ENCODE data around the gene PRRX1. TPM values are rescaled to one million over a fixed set of nuclear protein-coding genes. Genes with fewer than 3 reads are reported as not detected.
A peak's percentile ranks its signal among the peaks of the same experiment; 100 is the strongest.

The PRRX1 gene
- total RNA-seq, 1 experiment from 2014 or later: 4.5 TPM

DNA sequence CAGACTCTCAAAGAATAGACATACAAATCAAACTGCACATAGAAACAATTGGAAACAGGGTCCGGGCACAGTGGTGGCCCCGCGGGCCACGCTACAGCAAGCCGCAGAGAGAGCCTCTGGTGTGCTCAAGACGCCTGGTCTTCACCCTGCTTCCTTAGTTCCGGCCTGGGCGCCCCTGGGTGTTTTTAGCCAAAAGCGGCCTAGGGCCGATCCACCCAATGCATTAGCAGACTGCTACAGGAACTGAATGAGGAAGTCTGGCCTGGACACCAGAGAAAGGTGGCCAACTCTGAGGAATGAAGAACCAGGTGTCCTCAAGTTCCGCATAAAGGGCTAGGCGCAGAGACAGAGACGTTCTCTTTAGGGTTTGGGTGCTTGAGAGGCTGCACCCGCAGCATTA lies 1.7 kb downstream of the PRRX1 start:
- H3K27ac ChIP-seq (ENCODE audit: low read depth, low read length, poor library complexity, severe bottlenecking): no peak overlapping the region
- intact Hi-C loops (cut with micrococcal nuclease; ENCODE audit: unreplicated experiment): loop anchor here (2.0 kb wide), 1 partner anchor 171 kb away; no protein-coding TSS in a partner anchor
- CTCF ChIA-PET: no interaction called here
- POLR2A ChIA-PET (ENCODE audit: low non-redundant PET): no interaction called here
- H3K27me3 ChIP-seq (replicated peaks; ENCODE audit: insufficient read depth, low read depth, low read length, poor library complexity): peaks cover 80% of the 10 kb centered on the region
- DNase-seq (ENCODE audit: low spot score): no peak
- TF ChIP-seq EZH2 (IDR thresholded peaks at IDR 0.05; ENCODE audit: borderline replicate concordance, low read depth, low read length, poor library complexity, severe bottlenecking) (no peak), CTCF (conservative IDR thresholded peaks at IDR 0.05; ENCODE audit: low read depth, low read length) (no peak)
- BruUV-seq (replicated peaks): no TSS peak
- no peaks in the 10 kb centered on the region for H3K9me3 ChIP-seq (ENCODE audit: low read depth, low read length, poor library complexity, severe bottlenecking)
- peaks cover 15% of the 10 kb centered on the region for H3K4me1 ChIP-seq (ENCODE audit: insufficient read depth, low read length, poor library complexity, severe bottlenecking)
- H3K4me3 ChIP-seq (ENCODE audit: low read depth, low read length, poor library complexity, severe bottlenecking): no peak overlapping the region
- H3K36me3 ChIP-seq (ENCODE audit: insufficient read depth, low read length, poor library complexity, severe bottlenecking): no peaks in the 10 kb centered on the region

DNA sequence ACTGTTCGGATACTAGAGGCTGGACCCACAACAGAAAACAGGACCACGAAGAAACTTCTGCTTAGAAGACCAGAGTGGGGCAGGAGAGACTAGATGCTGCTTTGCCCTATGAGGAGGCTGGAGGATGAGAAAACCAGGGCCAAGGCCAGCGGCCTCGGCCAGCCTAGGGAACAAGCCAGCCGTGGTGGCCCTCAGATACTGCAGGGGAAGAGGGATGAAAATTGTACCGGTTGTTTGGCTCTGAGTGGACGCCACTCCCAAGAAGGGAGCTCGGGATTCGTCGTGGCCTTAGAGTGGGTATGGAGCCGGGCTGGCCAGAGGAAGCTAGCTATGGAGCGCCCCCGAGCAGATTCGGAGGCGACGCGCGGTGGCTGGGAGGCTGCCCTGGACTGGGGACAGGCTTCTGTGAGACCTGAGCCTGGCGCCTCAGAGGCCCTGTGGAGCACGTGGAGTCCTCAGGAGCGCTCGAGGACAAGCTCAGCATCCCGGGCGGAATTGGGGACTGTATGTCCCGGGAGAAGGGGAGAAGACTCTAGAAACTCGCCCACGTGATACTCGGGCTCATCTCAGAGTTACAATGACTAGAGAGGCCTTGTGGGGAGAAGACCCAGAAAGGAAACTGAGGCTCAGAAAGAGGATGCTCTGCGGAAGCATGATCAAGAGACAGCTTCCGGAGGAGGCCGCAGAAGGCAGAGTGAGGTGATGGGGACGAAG lies 2.8 kb downstream of the PRRX1 start:
- H3K9me3 ChIP-seq (ENCODE audit: low read depth, low read length, poor library complexity, severe bottlenecking): no peaks in the 10 kb centered on the region
- TF ChIP-seq CTCF (conservative IDR thresholded peaks at IDR 0.05; ENCODE audit: low read depth, low read length) (no peak), EZH2 (IDR thresholded peaks at IDR 0.05; ENCODE audit: borderline replicate concordance, low read depth, low read length, poor library complexity, severe bottlenecking) (no peak)
- ChIA-PET POLR2A (ENCODE audit: low non-redundant PET) (no interaction called here), CTCF (no interaction called here)
- H3K27ac ChIP-seq (ENCODE audit: low read depth, low read length, poor library complexity, severe bottlenecking): no peak overlapping the region
- no TSS peak for BruUV-seq (replicated peaks)
- peaks cover 15% of the 10 kb centered on the region for H3K4me1 ChIP-seq (ENCODE audit: insufficient read depth, low read length, poor library complexity, severe bottlenecking)
- H3K4me3 ChIP-seq (ENCODE audit: low read depth, low read length, poor library complexity, severe bottlenecking): no peak overlapping the region
- no peak for DNase-seq (ENCODE audit: low spot score)
- peaks cover 72% of the 10 kb centered on the region for H3K27me3 ChIP-seq (replicated peaks; ENCODE audit: insufficient read depth, low read depth, low read length, poor library complexity)
- intact Hi-C loops (cut with micrococcal nuclease; ENCODE audit: unreplicated experiment): no loop called here
- no peaks in the 10 kb centered on the region for H3K36me3 ChIP-seq (ENCODE audit: insufficient read depth, low read length, poor library complexity, severe bottlenecking)

DNA sequence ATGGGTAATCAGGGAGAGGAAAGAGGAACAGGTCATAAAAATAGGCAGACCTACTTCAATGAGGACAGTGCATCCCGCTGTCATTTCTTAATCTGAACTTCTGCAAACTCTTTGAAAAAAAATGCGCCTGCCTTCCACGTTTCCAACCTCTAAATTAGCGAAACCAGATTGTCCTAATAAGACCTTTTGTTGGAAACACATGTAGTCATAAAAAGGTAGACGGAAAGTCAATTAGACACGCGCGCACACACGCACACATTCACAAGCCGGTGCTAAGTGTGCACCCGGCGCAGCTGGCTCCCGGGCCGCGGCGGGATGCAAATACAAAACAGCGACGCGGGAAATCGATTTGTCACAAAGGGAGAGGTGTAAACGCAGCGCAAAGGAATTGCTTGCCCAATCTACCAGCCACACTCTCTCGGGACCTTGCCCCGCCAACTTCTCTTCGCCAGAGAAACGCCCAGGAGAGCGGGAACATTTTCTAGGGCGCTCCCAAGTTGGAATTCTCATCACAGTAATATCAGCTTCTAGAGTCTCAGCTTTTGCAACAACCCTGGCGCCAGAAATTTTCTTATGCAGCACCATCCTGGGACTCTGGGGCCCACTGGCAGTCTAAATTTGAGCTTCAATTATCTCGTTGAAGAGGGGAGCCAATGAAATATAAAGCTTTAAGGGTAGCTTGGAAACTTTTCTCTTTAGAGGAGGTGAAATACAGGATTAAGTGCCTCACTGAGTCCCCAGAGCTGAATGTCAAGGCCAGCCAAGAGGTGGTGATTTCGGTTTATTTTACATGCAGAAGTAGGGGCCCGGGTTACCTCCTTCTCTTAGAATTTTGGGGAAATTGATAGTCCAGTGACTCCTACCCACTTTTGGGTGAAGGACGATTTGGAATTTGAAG lies 4.5 kb downstream of the PRRX1 start:
- Histone ChIP-seq H3K4me1 (ENCODE audit: insufficient read depth, low read length, poor library complexity, severe bottlenecking) (peaks cover 5% of the 10 kb centered on the region), H3K27ac (ENCODE audit: low read depth, low read length, poor library complexity, severe bottlenecking) (no peak overlapping the region), H3K9me3 (ENCODE audit: low read depth, low read length, poor library complexity, severe bottlenecking) (no peaks in the 10 kb centered on the region), H3K27me3 (replicated peaks; ENCODE audit: insufficient read depth, low read depth, low read length, poor library complexity) (peaks cover 65% of the 10 kb centered on the region), H3K36me3 (ENCODE audit: insufficient read depth, low read length, poor library complexity, severe bottlenecking) (no peaks in the 10 kb centered on the region), H3K4me3 (ENCODE audit: low read depth, low read length, poor library complexity, severe bottlenecking) (peak overlapping the region; percentile 18)
- ChIA-PET CTCF (no interaction called here), POLR2A (ENCODE audit: low non-redundant PET) (no interaction called here)
- peak; percentile 56 for DNase-seq (ENCODE audit: low spot score)
- BruUV-seq (replicated peaks): no TSS peak
- TF ChIP-seq EZH2 (IDR thresholded peaks at IDR 0.05; ENCODE audit: borderline replicate concordance, low read depth, low read length, poor library complexity, severe bottlenecking) (peak; percentile 51), CTCF (conservative IDR thresholded peaks at IDR 0.05; ENCODE audit: low read depth, low read length) (no peak)
- intact Hi-C loops (cut with micrococcal nuclease; ENCODE audit: unreplicated experiment): no loop called here
